Measurements from ENCODE around the gene HIF1A.
"Not testable (repeated sequence)": the region's sequence is repeated elsewhere in the genome, so short reads cannot be mapped to it uniquely, and the experiment has no call there.

Gene HIF1A

GRCh38 chr14:61704554-61704953 is 9.2 kb downstream of the HIF1A start:
- no peaks in the 10 kb centered on the region for H3K27me3 ChIP-seq (ENCODE audit: insufficient read depth, low read length, poor library complexity)
- DNase-seq = no peak
- H3K36me3 ChIP-seq (ENCODE audit: insufficient read depth, low read length) = no peaks in the 10 kb centered on the region
- H3K9me3 ChIP-seq (ENCODE audit: insufficient read depth, low read length, severe bottlenecking) = no peaks in the 10 kb centered on the region
- TF ChIP-seq CTCF (IDR thresholded peaks at IDR 0.05; ENCODE audit: borderline replicate concordance, extremely low read depth, low read length, poor library complexity, severe bottlenecking) (no peak), EZH2 (IDR thresholded peaks at IDR 0.05; ENCODE audit: borderline replicate concordance, low read depth, low read length, severe bottlenecking) (no peak)
- no peak overlapping the region for H2AFZ ChIP-seq (ENCODE audit: low read depth, low read length)
- no peak overlapping the region for H3K9ac ChIP-seq (ENCODE audit: low read depth, low read length)
- no peak overlapping the region for H3K4me3 ChIP-seq (ENCODE audit: low read depth in 1 of 2, low read length in 2 of 2)
- no peak overlapping the region for H3K4me2 ChIP-seq (ENCODE audit: insufficient read depth, low read length)
- H3K27ac ChIP-seq (ENCODE audit: low read length) = no peak overlapping the region
- peaks cover 9% of the 10 kb centered on the region; the same call in 1 of the 2 replicates for H3K4me1 ChIP-seq (ENCODE audit: insufficient read depth, low read length)
- peaks cover 57% of the 10 kb centered on the region; the same call in 1 of the 2 replicates for H4K20me1 ChIP-seq (ENCODE audit: insufficient read depth, low read length)
- no peak for ATAC-seq (ENCODE audit: insufficient read depth, low read depth)
- peaks cover 92% of the 10 kb centered on the region for H3K79me2 ChIP-seq (ENCODE audit: insufficient read depth, low read length)

DNA sequence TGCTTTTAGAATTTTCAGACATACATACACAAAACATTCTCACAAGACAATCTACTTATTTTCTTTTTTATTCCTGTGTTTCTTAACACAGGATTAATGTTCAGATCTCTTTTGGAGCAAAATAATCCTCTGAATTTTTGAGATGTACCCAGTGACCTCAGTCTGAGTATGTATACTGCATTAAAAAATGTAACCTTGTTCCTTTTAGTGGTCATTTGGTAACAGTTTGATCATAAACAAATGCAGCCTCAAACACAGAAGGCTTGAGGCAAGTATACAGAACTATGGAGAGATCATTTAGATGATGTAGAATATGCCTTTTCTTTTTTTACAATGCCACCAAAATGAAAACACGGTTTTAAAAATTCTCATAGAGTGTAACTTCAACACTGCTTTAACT is 9.7 kb downstream of the HIF1A start:
- no peak for ATAC-seq (ENCODE audit: insufficient read depth, low read depth)
- Histone ChIP-seq H3K9ac (ENCODE audit: low read depth, low read length) (no peak overlapping the region), H3K4me1 (ENCODE audit: insufficient read depth, low read length) (peaks cover 6% of the 10 kb centered on the region; the same call in 1 of the 2 replicates), H3K27me3 (ENCODE audit: insufficient read depth, low read length, poor library complexity) (no peaks in the 10 kb centered on the region), H3K4me3 (ENCODE audit: low read depth in 1 of 2, low read length in 2 of 2) (no peak overlapping the region), H2AFZ (ENCODE audit: low read depth, low read length) (no peak overlapping the region), H3K79me2 (ENCODE audit: insufficient read depth, low read length) (peaks cover 92% of the 10 kb centered on the region), H3K36me3 (ENCODE audit: insufficient read depth, low read length) (no peaks in the 10 kb centered on the region), H3K4me2 (ENCODE audit: insufficient read depth, low read length) (no peak overlapping the region), H4K20me1 (ENCODE audit: insufficient read depth, low read length) (peaks cover 57% of the 10 kb centered on the region; the same call in 1 of the 2 replicates), H3K9me3 (ENCODE audit: insufficient read depth, low read length, severe bottlenecking) (no peaks in the 10 kb centered on the region), H3K27ac (ENCODE audit: low read length) (no peak overlapping the region)
- TF ChIP-seq CTCF (IDR thresholded peaks at IDR 0.05; ENCODE audit: borderline replicate concordance, extremely low read depth, low read length, poor library complexity, severe bottlenecking) (no peak), EZH2 (IDR thresholded peaks at IDR 0.05; ENCODE audit: borderline replicate concordance, low read depth, low read length, severe bottlenecking) (no peak)
- no peak for DNase-seq

DNA sequence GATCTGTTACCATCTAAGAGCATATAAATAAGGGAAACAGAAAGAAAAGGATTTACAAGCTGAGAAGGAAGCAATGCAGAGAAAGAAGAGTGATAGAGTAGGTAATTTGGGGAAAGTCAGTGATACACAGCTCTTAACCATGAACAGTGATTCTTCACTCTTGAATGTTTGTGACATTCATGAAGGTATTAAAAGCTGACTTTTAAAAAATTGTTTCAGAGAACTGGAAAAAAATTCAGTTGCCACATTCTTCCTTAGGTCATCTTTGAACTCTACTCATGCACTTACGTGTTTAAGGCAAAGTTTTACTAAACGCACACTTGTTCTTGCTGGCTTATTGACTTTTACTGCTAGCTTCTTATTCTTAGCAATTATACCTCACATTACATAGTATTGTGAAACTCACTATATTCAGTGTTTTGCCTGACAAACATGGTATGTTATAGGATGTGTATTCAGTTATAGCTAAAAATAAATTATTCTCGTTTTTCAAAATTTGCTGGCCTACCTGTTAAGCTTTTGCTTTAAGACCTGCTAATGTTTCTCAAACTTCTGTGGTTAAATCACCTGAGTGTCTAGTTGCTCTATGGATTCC is 10.9 kb downstream of the HIF1A start:
- TF ChIP-seq EZH2 (IDR thresholded peaks at IDR 0.05; ENCODE audit: borderline replicate concordance, low read depth, low read length, severe bottlenecking) (no peak), CTCF (IDR thresholded peaks at IDR 0.05; ENCODE audit: borderline replicate concordance, extremely low read depth, low read length, poor library complexity, severe bottlenecking) (no peak)
- Histone ChIP-seq H3K36me3 (ENCODE audit: insufficient read depth, low read length) (no peaks in the 10 kb centered on the region), H3K9ac (ENCODE audit: low read depth, low read length) (no peak overlapping the region), H3K27ac (ENCODE audit: low read length) (no peak overlapping the region), H3K79me2 (ENCODE audit: insufficient read depth, low read length) (peaks cover 92% of the 10 kb centered on the region), H3K4me3 (ENCODE audit: low read depth in 1 of 2, low read length in 2 of 2) (no peak overlapping the region), H3K4me1 (ENCODE audit: insufficient read depth, low read length) (peaks cover 2% of the 10 kb centered on the region), H3K9me3 (ENCODE audit: insufficient read depth, low read length, severe bottlenecking) (no peaks in the 10 kb centered on the region), H3K4me2 (ENCODE audit: insufficient read depth, low read length) (no peak overlapping the region), H3K27me3 (ENCODE audit: insufficient read depth, low read length, poor library complexity) (no peaks in the 10 kb centered on the region), H2AFZ (ENCODE audit: low read depth, low read length) (no peak overlapping the region), H4K20me1 (ENCODE audit: insufficient read depth, low read length) (peaks cover 61% of the 10 kb centered on the region; the same call in 1 of the 2 replicates)
- no peak for ATAC-seq (ENCODE audit: insufficient read depth, low read depth)
- DNase-seq = no peak

- H3K27me3 ChIP-seq (ENCODE audit: insufficient read depth, low read length, poor library complexity); H2AFZ ChIP-seq (ENCODE audit: low read depth, low read length); H3K4me2 ChIP-seq (ENCODE audit: insufficient read depth, low read length); ATAC-seq (ENCODE audit: insufficient read depth, low read depth); H3K4me3 ChIP-seq (ENCODE audit: low read depth in 1 of 2, low read length in 2 of 2); DNase-seq; H3K36me3 ChIP-seq (ENCODE audit: insufficient read depth, low read length); H3K27ac ChIP-seq (ENCODE audit: low read length); H3K9me3 ChIP-seq (ENCODE audit: insufficient read depth, low read length, severe bottlenecking); H3K4me1 ChIP-seq (ENCODE audit: insufficient read depth, low read length); H3K9ac ChIP-seq (ENCODE audit: low read depth, low read length): not testable (repeated sequence)
- Histone ChIP-seq H3K79me2 (ENCODE audit: insufficient read depth, low read length) (peaks cover 93% of the 10 kb centered on the region), H4K20me1 (ENCODE audit: insufficient read depth, low read length) (peaks cover 70% of the 10 kb centered on the region)
Observed at GRCh38 chr14:61707774-61708173, 12.5 kb downstream of the HIF1A start.

DNA sequence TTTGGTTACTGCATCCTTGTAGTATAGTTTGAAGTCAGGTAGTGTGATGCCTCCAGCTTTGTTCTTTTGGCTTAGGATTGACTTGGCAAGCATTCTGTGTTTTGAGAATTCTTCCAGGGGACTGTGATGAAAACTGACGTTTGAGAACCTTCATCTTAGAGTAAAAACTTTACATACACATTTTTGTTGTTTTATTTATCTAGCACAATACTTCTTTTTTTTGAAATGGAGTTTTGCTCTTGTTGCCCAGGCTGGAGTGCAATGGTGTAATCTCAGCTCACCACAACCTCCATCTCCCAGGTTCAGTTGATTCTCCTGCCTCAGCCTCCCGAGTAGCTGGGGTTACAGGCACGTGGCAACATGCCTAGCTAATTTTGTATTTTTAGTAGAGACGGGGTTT is 13.4 kb downstream of the HIF1A start:
- not testable (repeated sequence) for H3K9me3 ChIP-seq (ENCODE audit: insufficient read depth, low read length, severe bottlenecking); H3K27me3 ChIP-seq (ENCODE audit: insufficient read depth, low read length, poor library complexity); H3K4me3 ChIP-seq (ENCODE audit: low read depth in 1 of 2, low read length in 2 of 2); H3K36me3 ChIP-seq (ENCODE audit: insufficient read depth, low read length); H3K27ac ChIP-seq (ENCODE audit: low read length); H2AFZ ChIP-seq (ENCODE audit: low read depth, low read length); DNase-seq; ATAC-seq (ENCODE audit: insufficient read depth, low read depth); H3K9ac ChIP-seq (ENCODE audit: low read depth, low read length); H3K4me1 ChIP-seq (ENCODE audit: insufficient read depth, low read length); H3K4me2 ChIP-seq (ENCODE audit: insufficient read depth, low read length)
- peaks cover 70% of the 10 kb centered on the region for H4K20me1 ChIP-seq (ENCODE audit: insufficient read depth, low read length)
- H3K79me2 ChIP-seq (ENCODE audit: insufficient read depth, low read length) = peaks cover 93% of the 10 kb centered on the region
